ENCODE results near the gene CACNB2. TPM values are rescaled to one million over a fixed set of nuclear protein-coding genes. Genes with fewer than 3 reads are reported as not detected.
"Not testable (repeated sequence)": the region's sequence is repeated elsewhere in the genome, so short reads cannot be mapped to it uniquely, and the experiment has no call there.

Gene CACNB2
- total RNA-seq, 2 experiments from 2014 or later: not detected

DNA sequence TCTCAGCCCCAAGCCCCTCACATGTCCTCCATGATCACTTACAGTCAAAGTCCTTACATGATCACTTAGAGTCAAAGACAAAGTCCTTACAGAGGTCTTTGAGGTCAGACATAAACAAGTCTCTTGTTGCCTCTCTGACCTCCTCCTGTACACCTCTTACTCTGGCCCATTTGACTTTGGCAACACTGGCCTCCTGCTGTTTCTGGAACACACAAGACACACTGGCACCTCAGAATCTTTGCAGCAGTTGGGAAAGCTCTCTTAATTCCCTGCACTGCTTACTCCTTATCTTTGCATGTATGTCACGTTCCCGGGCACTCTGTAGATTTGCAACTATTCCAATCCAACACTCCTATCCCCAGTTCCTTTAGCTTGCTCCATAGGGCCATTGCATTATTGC is 408.9 kb downstream of the CACNB2 start:
- Mint-ChIP-seq H3K36me3 (ENCODE audit: low read depth) (peaks cover 25% of the 10 kb centered on the region), H3K27ac (no peak overlapping the region), H3K27me3 (no peaks in the 10 kb centered on the region), H3K4me3 (no peak overlapping the region), H3K4me1 (no peaks in the 10 kb centered on the region), H3K9me3 (ENCODE audit: low read depth) (no peaks in the 10 kb centered on the region)
- DNase-seq (no peak), ATAC-seq (no peak)
- ChIA-PET POLR2A (interaction anchor here (0.8 kb wide), 1 partner anchor 14 kb away, joined by 3 read pairs; no protein-coding TSS in a partner anchor), CTCF (no interaction called here)
- intact Hi-C loops (cut with DNase I, micrococcal nuclease): no loop called here

DNA sequence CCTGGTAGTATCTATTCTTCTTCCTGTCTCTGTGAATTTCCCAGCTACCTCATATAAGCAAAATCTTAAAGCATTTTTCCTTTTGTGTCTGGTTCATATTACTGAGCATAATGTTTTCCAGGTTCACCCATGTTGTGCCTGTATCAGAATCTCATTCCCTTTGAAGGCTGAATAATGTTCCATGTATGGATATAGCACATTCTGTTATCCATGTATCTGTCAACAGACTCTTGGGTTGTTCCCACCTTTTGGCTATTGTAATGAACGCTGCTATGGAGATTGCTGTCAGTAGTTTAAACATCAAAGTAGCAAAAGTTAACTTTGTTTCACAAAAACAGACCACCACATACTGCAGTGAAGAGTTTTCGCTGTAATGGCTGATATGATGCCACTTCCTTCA is 411.2 kb downstream of the CACNB2 start:
- no peak overlapping the region for H3K4me3 Mint-ChIP-seq
- no peak overlapping the region for H3K27ac Mint-ChIP-seq
- CTCF ChIA-PET: no interaction called here
- peaks cover 15% of the 10 kb centered on the region for H3K36me3 Mint-ChIP-seq (ENCODE audit: low read depth)
- H3K27me3 Mint-ChIP-seq: no peaks in the 10 kb centered on the region
- DNase-seq: no peak
- H3K9me3 Mint-ChIP-seq (ENCODE audit: low read depth): no peaks in the 10 kb centered on the region
- no peak for ATAC-seq
- POLR2A ChIA-PET: no interaction called here
- H3K4me1 Mint-ChIP-seq: no peaks in the 10 kb centered on the region
- intact Hi-C loops (cut with DNase I, micrococcal nuclease): no loop called here

GRCh38 chr10:18554479-18554878 is 414.3 kb downstream of the CACNB2 start:
- ChIA-PET CTCF (no interaction called here), POLR2A (no interaction called here)
- no peaks in the 10 kb centered on the region for H3K27me3 Mint-ChIP-seq
- DNase-seq (no peak), ATAC-seq (no peak)
- no peaks in the 10 kb centered on the region for H3K4me1 Mint-ChIP-seq
- intact Hi-C loops (cut with DNase I, micrococcal nuclease): no loop called here
- no peak overlapping the region for H3K27ac Mint-ChIP-seq
- H3K9me3 Mint-ChIP-seq (ENCODE audit: low read depth): no peaks in the 10 kb centered on the region
- H3K4me3 Mint-ChIP-seq: no peak overlapping the region
- H3K36me3 Mint-ChIP-seq (ENCODE audit: low read depth): peaks cover 8% of the 10 kb centered on the region

DNA sequence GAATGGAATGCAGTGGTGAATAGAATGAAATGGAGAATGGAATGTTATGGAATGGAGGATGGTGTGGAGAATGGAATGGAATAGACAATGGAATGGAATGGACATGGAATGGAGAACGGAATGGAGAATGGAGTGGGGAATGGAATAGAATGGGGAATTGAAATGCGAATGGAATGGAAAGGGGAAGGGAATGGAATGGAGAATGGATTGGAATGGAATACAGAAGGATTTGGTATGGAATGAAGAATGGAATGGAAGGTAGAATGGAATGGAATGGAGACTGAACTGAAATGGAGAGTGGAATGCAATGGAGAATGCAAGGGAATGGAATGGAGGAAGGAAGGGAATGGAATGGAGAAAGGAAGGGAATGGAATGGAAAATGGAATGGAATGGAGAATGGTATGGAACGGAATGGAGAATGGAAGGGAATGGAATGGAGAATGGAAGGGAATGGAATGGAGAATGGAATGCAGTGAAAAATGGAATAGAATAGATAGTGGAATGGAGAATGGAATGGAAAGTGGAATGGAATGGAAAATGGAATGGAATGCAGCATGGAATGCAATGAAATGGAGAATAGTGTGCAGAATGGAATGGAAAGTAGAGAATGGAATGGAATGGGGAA is 416.4 kb downstream of the CACNB2 start:
- POLR2A ChIA-PET: no interaction called here
- DNase-seq: no peak

DNA sequence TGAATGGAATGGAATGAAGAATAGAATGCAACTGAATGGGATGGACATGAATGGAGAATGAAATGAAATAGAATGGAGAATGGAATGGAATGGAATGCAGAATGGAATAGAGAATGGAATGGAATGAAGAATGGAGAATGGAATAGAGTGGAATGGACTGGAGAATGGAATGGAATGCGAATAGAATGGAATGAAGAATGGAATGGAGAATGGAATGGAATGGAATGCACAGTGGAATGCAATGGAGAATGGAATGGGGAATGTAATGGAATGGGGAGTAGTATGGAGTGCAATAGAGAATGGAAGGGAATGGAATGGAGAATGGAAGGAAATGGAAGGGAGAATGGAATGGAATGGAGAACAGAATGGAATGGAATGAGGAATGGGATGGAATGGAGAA is 417.7 kb downstream of the CACNB2 start:
- no peak overlapping the region for H3K4me3 Mint-ChIP-seq
- DNase-seq: no peak
- no peaks in the 10 kb centered on the region for H3K9me3 Mint-ChIP-seq (ENCODE audit: low read depth)
- H3K27me3 Mint-ChIP-seq: no peaks in the 10 kb centered on the region
- H3K27ac Mint-ChIP-seq: no peak overlapping the region
- H3K4me1 Mint-ChIP-seq: no peaks in the 10 kb centered on the region
- CTCF ChIA-PET: no interaction called here
- intact Hi-C loops (cut with DNase I, micrococcal nuclease): no loop called here
- ATAC-seq: no peak
- POLR2A ChIA-PET: no interaction called here
- H3K36me3 Mint-ChIP-seq (ENCODE audit: low read depth): no peaks in the 10 kb centered on the region

More for the DNA sequence above, 416.4 kb downstream of the CACNB2 start:
- no peak for ATAC-seq
- intact Hi-C loops (cut with DNase I, micrococcal nuclease): no loop called here
- Mint-ChIP-seq H3K36me3 (ENCODE audit: low read depth) (no peaks in the 10 kb centered on the region), H3K27ac (no peak overlapping the region), H3K4me3 (no peak overlapping the region), H3K4me1 (no peaks in the 10 kb centered on the region), H3K9me3 (ENCODE audit: low read depth) (no peaks in the 10 kb centered on the region), H3K27me3 (no peaks in the 10 kb centered on the region)
- CTCF ChIA-PET: no interaction called here

DNA sequence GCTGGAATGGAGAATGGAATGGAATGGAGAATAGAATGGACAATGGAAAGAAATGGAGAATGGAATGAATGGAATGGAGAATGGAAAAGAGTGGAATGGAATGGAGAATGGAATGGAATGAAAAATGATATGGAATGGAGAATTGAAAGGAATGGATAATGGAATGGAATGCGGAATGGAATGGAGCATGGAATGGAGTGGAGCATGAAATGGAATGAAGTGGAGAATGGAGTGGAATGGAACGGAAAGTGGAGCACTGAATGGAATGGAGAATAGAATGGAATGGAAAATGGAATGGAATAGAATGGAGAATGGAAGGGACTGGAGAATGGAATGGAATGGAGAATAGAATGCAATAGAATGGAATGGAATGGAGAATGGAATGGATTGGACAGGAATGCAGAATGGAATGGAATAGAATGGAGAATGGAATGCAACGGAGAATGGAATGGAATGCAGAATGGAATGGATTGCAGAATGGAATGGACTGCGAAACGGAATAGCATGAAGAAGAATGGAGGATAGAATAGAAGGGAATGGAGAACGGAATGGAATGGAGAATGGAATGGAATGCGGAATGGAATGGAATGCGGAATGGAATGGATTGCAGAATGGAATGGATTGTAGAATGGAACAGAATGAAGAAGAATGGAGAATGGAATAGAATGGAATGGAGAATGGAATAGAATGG is 421.8 kb downstream of the CACNB2 start:
- ChIA-PET POLR2A (no interaction called here), CTCF (no interaction called here)
- no peaks in the 10 kb centered on the region for H3K27me3 Mint-ChIP-seq
- ATAC-seq: no peak
- H3K9me3 Mint-ChIP-seq (ENCODE audit: low read depth): no peaks in the 10 kb centered on the region
- H3K27ac Mint-ChIP-seq: no peak overlapping the region
- intact Hi-C loops (cut with DNase I, micrococcal nuclease): no loop called here
- H3K4me1 Mint-ChIP-seq: no peaks in the 10 kb centered on the region
- no peak overlapping the region for H3K4me3 Mint-ChIP-seq
- no peak for DNase-seq
- H3K36me3 Mint-ChIP-seq (ENCODE audit: low read depth): no peaks in the 10 kb centered on the region

DNA sequence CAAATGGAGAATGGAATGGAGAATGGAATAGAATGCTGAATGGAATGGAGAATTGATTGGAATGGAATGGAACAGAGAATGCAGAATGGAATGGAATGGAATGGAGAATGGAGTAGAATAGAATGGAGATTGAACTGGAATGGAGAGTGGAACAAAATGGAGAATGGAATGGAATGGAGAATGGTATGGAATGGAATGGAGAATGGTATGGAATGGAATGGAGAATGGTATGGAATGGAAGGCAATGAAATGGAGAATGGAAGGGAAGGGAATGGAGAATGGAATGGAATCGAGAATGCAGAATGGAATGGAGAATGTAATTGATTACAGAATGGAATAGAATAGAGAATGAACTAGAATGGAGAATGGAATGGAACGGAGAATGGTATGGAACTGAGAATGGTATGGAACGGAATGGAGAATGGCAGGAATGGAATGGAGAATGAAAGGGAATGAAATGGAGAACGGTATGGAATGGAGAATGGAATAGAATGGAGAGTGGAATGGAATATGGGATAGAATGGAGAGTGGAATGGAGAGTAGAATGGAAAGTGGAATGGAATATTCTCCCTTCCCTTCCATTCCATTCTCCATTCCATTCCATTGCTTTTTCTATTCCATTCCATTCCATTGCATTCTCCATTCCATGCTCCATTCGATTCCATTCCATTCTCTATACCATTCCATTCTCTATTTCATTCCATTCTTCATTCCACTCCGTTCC is 422.9 kb downstream of the CACNB2 start:
- Mint-ChIP-seq H3K27me3 (no peaks in the 10 kb centered on the region), H3K4me1 (no peaks in the 10 kb centered on the region), H3K9me3 (ENCODE audit: low read depth) (no peaks in the 10 kb centered on the region), H3K4me3 (no peak overlapping the region), H3K27ac (no peak overlapping the region), H3K36me3 (ENCODE audit: low read depth) (no peaks in the 10 kb centered on the region)
- ChIA-PET POLR2A (no interaction called here), CTCF (no interaction called here)
- DNase-seq (no peak), ATAC-seq (no peak)
- intact Hi-C loops (cut with DNase I, micrococcal nuclease): no loop called here

DNA sequence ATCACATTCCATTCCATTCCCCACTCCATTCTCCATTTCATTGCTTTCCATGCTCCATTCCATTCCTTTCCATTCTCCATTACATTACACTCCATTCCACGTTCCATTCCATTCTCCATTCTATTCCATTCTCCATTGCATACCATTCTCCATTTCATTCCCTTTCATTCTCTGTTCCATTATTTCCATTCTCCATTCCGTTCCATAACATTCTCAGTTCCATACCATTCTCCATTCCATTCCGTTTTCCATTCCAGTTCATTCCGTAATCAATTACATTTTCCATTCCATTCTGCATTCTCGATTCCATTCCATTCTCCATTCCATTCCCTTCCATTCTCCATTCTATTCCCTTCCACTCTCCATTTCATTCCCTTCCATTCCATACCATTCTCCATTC is 424.8 kb downstream of the CACNB2 start:
- Mint-ChIP-seq H3K27me3 (no peaks in the 10 kb centered on the region), H3K9me3 (ENCODE audit: low read depth) (no peaks in the 10 kb centered on the region), H3K36me3 (ENCODE audit: low read depth) (no peaks in the 10 kb centered on the region), H3K4me1 (no peaks in the 10 kb centered on the region), H3K4me3 (no peak overlapping the region), H3K27ac (no peak overlapping the region)
- intact Hi-C loops (cut with DNase I, micrococcal nuclease): no loop called here
- ATAC-seq: no peak
- no peak for DNase-seq
- ChIA-PET CTCF (no interaction called here), POLR2A (no interaction called here)

- Mint-ChIP-seq H3K4me1 (no peaks in the 10 kb centered on the region), H3K27me3 (no peaks in the 10 kb centered on the region), H3K36me3 (ENCODE audit: low read depth) (no peaks in the 10 kb centered on the region), H3K9me3 (ENCODE audit: low read depth) (no peaks in the 10 kb centered on the region), H3K27ac (no peak overlapping the region), H3K4me3 (no peak overlapping the region)
- DNase-seq (no peak), ATAC-seq (no peak)
- intact Hi-C loops (cut with DNase I, micrococcal nuclease): no loop called here
- ChIA-PET POLR2A (no interaction called here), CTCF (no interaction called here)
Observed at GRCh38 chr10:18566177-18566576, 426.0 kb downstream of the CACNB2 start.

- POLR2A ChIA-PET: no interaction called here
- ATAC-seq: no peak
- H3K27ac Mint-ChIP-seq: no peak overlapping the region
- CTCF ChIA-PET: no interaction called here
- no peaks in the 10 kb centered on the region for H3K4me1 Mint-ChIP-seq
- intact Hi-C loops (cut with DNase I, micrococcal nuclease): no loop called here
- no peak for DNase-seq
- H3K9me3 Mint-ChIP-seq (ENCODE audit: low read depth): no peaks in the 10 kb centered on the region
- no peak overlapping the region for H3K4me3 Mint-ChIP-seq
- no peaks in the 10 kb centered on the region for H3K27me3 Mint-ChIP-seq
- no peaks in the 10 kb centered on the region for H3K36me3 Mint-ChIP-seq (ENCODE audit: low read depth)
Observed at GRCh38 chr10:18567343-18567856, 427.2 kb downstream of the CACNB2 start.

DNA sequence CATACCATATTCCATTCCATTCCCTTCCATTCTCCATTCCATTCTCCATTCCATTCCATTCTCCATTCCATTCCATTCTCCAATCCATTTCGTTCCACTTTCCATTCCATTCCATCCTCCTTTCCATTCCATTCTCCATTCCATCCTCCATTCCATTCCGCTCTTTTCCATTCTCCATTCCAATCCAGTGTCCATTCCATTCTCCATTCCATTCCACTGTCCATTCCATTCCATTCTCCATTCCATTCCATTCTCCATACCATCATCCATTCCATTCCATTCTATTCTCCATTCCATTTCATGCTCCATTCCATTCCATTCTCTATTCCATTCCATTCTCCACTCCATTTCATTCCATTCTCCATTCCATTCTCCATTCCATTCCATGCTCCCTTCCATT is 430.2 kb downstream of the CACNB2 start:
- H3K27ac Mint-ChIP-seq; DNase-seq; ATAC-seq; POLR2A ChIA-PET; H3K9me3 Mint-ChIP-seq (ENCODE audit: low read depth); H3K27me3 Mint-ChIP-seq; H3K4me1 Mint-ChIP-seq; intact Hi-C loops (cut with DNase I, micrococcal nuclease); H3K4me3 Mint-ChIP-seq; CTCF ChIA-PET; H3K36me3 Mint-ChIP-seq (ENCODE audit: low read depth): not testable (repeated sequence)

DNA sequence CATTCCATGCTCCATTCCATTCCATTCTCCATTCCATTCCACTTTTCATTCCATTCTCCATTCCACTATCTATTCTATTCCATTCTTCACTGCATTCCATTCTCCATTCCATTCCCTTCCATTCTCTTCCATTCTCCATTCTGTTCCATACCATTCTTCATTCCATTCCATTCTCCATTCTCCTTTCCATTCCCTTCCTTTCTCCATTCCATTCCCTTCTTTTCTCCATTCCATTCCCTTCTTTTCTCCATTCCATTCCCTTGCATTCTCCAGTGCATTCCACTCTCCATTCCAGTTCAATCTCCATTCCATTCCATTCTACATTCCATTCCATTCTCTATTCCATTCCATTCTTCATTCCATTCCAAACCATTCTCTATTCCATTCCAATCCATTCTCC is 430.9 kb downstream of the CACNB2 start:
- ChIA-PET CTCF (no interaction called here), POLR2A (no interaction called here)
- Mint-ChIP-seq H3K36me3 (ENCODE audit: low read depth) (peaks cover 16% of the 10 kb centered on the region), H3K27me3 (no peaks in the 10 kb centered on the region), H3K4me3 (no peak overlapping the region), H3K27ac (no peak overlapping the region), H3K4me1 (no peaks in the 10 kb centered on the region), H3K9me3 (ENCODE audit: low read depth) (peaks cover 1% of the 10 kb centered on the region)
- DNase-seq (no peak), ATAC-seq (no peak)
- intact Hi-C loops (cut with DNase I, micrococcal nuclease): no loop called here

All from activated CD4-positive, alpha-beta T cell treated with anti-CD3 and anti-CD28 coated beads for 36 hours (primary cell).